AML-193 (cell line): ENCODE data around the gene SBSN.
A peak's percentile ranks its signal among the peaks of the same experiment; 100 is the strongest.

Source experiments
- DNase-seq, 2 experiments: peaks; one replicate each; lab custom pipeline; 2025; lab: John Stamatoyannopoulos, UW

Gene SBSN

DNA sequence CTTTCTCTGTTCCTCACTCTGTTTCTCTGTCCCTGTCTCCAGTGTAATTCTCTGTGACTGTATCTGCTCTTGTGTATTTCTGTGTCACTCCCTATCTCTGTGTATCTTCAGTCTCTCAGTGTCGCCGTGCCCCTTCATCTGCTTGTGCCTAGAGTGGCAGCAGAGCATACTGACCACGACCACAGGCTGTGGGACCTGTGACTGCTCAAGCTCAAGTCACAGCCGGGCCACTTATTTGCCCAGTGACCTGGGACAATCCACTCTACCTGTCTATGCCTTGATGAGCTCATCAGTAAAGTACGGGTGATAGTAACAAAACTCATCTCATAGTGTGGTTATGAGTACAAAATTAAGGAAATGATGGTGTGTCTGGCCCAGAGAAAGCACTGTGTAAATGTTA, 26.0 kb upstream of the SBSN start:
- DNase-seq = no peak

DNA sequence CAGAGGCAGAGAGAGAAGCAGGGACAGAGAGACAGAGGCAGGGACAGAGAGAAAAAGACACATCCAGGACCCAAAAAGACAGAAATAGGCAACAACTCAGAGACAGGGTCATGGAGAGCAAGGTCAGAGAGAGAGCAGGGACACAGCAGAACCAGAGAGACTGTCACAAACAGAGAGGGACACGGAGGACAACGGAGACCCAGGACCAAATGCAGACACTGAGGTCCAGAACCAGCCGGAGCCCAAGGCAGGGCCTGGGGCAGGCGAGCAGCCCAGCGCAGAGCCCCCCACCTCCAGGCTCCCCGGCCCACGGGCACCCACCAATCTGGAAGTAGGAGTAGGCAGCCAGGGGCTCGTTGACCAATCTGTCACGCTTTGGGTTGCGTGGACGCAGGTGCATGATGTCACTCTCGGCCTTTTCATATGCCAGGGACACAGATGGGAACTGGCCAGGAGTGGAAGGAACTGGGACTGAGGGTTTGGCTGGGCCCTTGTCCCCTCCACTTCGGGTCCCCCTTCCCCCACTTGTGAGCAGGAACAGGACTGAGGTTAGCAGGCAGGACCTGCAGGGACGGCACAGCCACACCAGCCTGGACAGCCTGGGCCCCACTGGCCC, 25.4 kb upstream of the SBSN start:
- DNase-seq = no peak

- DNase-seq = no peak
Measured at GRCh38 chr19:35552534-35553384, 24.6 kb upstream of the SBSN start.

DNA sequence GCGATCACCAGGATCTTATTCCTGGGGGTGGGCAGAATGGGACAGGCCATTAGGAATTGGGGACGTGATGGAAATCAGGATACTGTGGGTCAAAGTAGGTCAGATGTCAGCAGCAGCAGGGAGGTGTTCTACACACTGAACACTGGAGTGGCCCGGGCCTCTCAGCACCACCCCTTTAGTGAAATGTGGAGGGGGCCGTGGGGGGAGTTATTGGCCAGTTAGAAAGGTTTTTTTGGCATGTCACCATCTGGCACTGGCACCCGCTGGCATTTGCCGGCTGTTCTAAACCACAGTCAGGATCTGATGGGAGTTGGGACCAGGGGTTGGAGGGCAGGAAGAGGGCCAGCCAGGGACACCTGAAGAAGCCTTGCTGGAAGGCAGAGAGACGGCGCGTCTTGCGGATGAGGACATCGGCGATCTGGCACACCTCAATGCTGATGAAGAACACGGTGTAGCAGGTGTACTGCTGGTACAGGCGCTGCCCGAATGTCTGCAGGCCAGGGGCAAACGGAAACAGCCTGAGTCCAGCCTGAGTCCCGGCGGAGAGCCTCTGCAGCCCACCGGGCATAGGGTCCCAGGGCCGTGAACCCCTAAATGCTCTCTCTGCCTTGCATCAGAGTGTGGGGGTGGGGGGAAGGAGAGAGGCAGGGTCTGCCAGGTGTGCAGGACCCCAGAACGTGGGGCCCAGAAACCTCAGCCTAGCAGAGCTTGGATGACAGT, 23.1 kb upstream of the SBSN start:
- DNase-seq = no peak

DNA sequence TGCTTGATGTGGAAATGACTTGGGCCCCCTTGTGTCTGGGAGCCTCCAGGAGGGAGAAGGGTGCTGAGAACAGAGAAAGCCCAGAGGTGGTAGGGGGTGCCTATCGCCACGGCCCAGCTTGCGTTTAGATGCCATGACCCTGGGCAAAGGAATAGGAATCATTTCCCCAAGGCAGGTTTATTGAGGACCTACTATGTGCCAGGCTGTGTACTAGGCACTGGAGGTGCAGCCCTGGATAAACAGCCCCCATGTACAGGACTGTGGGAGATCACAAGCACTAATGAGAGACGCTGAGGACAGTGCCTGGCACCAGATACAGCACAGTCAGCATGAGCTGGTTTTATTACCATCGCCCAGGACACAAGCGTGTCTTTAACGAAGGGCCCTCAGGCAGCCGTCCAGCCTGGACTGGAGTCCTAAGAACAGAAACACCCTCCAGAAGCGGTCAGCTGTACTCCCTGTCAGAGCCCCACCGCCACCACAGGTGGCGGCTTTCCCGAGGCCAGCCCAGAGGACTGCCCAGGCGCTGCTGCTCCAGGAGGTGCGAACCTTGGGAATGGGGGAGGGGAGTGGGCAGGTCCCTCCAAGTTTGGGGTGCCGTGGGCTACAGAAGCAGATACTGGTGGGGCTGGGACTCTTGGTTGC, 21.9 kb upstream of the SBSN start:
- no peak for DNase-seq

DNA sequence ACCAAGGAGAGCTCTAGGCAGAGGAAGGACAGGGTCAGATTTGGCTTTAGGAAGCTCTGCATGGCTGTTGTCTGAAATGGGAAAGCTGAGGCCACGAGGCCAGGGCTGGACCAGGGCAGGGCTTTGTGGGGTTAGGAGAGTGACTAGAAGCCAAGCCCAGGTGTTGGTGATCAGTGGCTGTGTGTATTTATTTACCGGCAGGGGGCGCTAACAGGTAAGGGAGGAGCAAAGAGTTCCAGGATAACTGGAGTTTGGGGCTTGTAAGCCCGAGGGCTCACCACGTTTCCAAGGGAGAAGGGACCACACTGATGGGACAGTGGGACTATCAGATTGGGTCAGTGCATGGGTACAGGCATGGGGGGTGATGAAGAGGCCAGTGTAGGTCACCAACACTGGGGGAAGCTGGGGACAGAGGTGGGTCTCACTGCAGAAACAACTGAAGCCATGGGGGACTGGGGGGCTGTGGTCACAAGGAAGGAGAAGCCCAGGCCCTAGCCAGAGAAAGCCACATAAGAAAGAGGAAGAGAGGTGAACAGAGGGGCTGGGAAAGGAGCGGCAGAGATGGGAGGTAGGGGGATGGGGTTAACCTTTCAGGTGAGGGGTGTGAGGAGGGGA, 21.2 kb upstream of the SBSN start:
- DNase-seq = peak; percentile 23 to 52

- no peak for DNase-seq
Measured at GRCh38 chr19:35546532-35546931, 18.4 kb upstream of the SBSN start.

DNA sequence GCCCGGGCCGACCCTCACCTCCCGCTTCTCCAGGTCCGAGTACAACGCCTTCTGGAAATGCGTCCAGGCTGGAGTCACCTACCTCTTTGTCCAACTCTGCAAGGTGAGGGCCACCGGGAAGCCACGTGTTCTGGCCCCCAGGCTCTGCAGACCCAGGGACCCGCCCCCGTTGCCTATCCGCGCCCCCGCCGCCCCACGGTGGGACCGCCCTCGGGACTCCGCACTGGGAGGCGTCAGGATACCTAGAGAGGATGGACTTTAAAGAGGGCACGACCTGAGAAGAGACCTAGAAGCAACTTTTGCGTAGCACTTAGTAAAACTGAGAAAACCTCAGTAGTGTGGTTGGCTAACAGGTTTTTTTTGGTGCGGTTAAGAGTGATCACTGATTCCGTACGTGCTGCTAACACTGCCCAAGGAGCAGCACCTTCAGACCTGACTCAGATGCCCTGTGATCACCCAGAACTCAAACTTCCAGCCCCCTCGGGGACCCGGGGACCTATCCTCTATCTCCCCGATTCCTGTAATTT, 17.8 kb upstream of the SBSN start:
- DNase-seq = peak in 1 of 2 experiments; percentile 7

GRCh38 chr19:35545001-35545854, 17.1 kb upstream of the SBSN start, which contains the start of gene TMEM147:
Gene TMEM147, plus strand, starts transcription at chr19:35545626. Its CDS starts 114 bp downstream, at chr19:35545740.
- DNase-seq = peak; percentile 76 to 88

- no peak for DNase-seq
Measured at GRCh38 chr19:35544110-35544802, 16.1 kb upstream of the SBSN start.

DNA sequence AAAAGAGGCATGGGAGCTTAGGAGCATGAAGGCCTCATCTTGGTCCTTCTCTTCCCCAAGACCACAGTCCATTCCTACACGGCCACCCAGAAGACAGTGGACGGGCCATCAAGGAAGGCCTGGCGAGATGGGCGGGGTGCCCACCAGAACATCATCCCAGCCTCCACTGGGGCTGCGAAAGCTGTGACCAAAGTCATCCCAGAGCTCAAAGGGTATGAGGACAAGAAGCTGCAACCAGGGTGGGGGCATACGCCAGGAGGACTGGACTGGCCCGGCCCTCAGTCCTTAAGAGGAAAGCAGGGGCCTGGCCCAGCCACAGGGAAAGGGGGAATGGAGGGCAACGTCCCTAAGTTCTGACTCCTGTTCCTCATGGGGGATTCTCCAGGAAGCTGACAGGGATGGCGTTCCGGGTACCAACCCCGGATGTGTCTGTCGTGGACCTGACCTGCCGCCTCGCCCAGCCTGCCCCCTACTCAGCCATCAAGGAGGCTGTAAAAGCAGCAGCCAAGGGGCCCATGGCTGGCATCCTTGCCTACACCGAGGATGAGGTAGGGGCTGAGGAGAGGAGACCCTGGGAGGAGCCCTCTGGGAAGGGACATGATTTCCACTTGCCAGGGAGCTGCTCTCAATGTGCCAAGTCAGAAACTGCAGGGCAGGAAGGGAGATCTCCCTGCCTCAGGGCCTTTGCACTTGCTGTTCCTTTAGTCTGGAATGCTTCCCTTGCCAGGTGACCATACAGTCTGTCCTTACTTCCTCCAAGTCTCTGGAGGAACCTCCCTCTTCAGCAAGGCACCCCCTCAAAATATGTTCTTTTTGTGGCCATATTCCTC, 15.4 kb upstream of the SBSN start:
- no peak for DNase-seq

- DNase-seq = no peak
Measured at GRCh38 chr19:35542209-35542608, 14.1 kb upstream of the SBSN start.

DNA sequence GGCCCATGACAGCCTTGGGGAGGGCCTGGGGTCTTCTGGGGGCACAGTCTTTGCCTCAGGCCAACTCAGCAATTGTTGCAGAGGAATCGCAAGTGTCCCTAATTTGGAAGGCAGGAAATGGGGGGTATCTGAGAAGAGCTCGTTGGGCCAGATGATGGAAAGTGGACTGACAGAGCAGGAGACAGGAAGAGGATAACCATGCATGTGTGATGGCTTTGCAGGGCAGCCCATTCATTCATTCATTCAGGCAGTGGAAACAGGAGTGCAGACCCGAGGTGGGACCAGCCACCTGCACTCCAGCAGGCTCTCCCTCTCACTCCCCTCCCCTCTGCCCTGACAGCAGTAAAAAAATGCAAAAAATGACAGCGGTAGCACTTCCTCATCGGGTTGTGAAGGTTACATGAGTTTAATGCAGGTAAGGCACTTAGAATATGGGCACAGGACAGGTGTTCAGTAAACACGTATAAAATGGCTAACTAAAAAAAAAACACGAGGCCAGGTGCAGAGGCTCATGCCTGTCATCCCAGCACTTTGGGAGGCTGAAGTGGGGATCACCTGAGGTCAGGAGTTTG, 12.3 kb upstream of the SBSN start:
- DNase-seq = no peak

- DNase-seq = no peak
Measured at GRCh38 chr19:35539850-35540249, 11.7 kb upstream of the SBSN start.

GRCh38 chr19:35539314-35539713, 11.2 kb upstream of the SBSN start:
- no peak for DNase-seq

GRCh38 chr19:35534803-35535480, 6.8 kb upstream of the SBSN start:
- no peak for DNase-seq

DNA sequence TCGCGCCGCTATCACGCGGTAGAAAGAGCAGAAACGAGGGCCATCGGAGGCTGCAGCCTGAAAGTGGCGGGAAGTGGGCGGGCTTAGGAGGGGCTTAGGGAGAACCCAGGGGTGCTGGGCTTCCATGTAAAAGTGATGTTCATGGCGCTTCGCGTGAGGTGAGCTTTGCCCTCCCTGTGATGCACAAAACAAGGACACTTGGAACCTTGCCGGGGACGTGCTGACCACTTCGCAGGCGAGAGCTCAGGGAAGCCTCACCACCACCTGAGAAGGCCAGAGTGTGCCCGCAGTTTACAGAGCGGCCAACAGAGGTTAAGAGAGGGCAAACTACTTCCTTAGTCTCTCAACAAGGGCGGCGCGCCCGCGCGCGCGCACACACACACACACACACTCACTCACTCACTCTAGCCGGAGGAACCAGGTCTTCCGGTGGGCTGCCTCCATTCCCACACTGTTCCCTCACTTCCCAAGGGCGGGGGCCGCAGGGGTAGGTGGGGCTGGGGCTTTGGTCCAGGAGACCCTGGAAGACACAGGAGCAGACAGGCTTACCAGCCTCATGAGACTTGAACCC, 5.8 kb upstream of the SBSN start:
- DNase-seq = no peak
